Mucosa of gallbladder (tissue), 1 donor: ENCODE data around the gene SPTBN1. TPM values are rescaled to one million over a fixed set of nuclear protein-coding genes. Genes with fewer than 3 reads are reported as not detected.

ENCODE experiments used
- DNase-seq: peaks from one replicate; pipeline ENCODE4 v3.0.0-alpha.2; 2020; ENCODE audit warnings: low spot score
- total RNA-seq: library from RNA; stranded (reverse); gene quantifications from one replicate; pipeline ENCODE4 v1.2.1, GENCODE V29; 2021
- donor health status: DM: no; HTN: no; CAD: no.

Gene SPTBN1
- total RNA-seq, 1 donor from 2014 or later = 433 TPM

DNA sequence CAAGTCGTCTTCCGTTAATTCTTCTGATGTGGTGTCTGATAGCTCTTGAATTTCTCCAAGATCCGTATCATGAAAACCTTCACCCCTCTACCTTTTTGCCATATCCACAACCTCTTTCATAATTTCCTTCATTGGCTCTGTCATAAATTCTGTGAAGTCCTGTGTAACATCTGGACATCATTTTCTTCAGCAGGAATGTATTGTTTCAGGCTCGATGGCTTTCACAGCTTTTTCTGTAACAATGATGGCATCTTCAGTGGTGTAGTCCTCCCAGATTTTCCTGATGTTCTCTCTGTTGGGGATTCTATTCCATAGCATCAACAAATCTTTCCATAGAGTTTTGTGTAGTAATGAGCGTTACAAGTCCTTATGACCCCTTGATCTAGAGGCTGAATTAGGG, 153.1 kb downstream of the SPTBN1 start:
- no peak for DNase-seq

DNA sequence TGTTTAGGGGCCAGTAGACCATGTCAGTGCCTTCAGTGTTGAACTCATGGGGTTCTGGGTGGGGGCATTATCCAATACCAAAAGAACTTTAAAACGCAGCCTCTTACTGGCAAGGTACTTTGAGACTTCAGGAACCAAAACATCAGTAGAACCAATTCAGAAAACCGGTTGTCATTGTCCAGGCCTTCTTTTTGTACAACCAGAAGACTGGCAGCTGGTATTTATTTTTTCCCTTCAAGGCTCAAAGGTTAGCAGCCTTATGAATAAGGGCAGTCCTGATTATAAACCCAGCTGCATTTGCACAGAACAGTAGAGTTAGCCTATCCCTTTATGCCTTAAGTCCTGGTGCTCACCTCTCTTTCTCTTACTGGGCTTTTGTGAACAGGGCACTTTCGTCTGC, 153.5 kb downstream of the SPTBN1 start:
- DNase-seq = no peak

DNA sequence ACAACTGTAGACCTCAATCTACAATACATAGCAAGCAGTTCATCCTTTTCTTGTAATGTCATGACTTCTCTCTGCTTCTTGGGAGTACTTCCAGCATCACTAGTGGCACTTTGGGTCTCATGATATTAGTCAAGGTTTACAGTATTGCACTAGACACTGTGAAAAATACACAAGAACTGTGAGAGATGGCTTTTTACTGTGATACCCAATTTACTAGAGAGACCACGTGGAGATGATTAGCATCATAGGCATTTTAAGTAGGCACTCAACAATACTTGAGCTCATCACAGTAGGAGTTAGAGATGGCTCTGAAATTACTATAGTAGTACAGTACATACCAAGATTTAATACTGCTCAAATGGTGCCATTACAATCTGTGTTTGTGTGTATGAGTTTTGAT, 154.6 kb downstream of the SPTBN1 start:
- DNase-seq = no peak

DNA sequence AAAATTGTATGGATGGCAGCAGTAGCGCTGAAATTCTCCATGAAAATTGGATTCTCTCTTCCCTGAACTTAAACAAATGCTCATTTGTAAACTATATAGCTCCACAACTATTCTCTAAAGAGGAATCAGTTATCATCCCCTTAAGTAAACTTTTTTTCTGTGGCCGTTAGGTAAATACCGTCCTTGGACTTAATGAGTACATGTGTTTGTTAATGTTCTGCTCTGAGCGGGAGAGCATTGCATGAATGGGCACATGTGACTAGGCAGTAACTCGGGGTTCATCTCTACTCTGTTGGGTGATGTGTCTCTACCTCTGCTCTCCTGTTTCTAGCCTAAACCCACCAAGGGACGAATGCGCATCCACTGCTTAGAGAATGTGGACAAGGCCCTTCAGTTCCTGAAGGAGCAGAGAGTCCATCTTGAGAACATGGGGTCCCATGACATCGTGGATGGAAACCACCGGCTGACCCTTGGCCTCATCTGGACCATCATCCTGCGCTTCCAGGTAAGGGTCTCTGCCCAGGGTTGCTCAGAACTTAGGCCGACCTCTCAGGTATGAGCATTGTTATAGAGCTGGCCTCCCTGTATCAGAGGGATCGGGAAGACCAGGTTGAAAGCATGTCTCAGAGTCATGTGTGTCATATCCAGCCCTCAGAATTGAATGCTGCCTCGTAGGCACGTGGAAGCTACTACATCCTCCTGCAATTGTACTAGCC, 155.9 kb downstream of the SPTBN1 start:
- DNase-seq = no peak

DNA sequence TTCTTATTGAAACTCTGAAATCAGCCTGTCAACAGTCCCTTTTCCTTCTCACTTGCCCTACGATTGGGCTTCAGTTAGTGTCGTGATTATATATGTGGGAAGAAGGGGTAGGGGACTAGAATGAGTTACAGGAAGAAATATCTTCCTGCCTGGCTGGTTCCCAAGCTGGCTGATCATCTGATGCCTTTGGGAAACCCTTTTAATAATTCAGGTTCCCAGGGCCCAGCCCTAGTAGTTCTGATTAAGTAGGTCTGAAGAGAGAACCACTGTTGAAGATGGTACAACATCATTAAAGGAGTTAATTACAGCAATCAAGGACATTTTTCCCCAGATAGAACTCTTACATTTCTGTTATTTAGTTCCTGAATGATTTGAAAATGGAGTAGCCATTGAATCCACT, 157.3 kb downstream of the SPTBN1 start:
- no peak for DNase-seq

DNA sequence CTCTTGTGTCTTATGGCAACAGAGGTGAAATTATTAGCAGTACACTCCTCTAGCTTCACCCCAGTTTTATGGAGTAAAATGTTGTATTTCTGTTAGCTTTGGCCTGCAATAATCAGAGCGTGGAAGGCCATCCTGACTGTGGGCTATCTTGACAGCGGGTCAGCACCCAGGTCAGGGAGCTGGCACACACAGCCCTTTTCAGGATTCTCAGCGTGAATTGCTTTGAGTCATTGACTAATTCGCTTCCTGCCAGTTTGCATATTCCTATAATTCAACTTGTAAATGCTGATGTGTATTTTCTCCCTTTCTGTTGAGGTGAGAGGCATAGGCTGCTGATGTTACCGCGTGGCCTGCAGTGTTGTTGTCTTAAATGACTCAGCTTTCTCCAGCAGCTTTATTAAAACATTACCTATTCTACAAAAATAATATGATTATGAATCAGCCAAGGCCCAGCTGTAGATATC, 157.7 kb downstream of the SPTBN1 start:
- no peak for DNase-seq

DNA sequence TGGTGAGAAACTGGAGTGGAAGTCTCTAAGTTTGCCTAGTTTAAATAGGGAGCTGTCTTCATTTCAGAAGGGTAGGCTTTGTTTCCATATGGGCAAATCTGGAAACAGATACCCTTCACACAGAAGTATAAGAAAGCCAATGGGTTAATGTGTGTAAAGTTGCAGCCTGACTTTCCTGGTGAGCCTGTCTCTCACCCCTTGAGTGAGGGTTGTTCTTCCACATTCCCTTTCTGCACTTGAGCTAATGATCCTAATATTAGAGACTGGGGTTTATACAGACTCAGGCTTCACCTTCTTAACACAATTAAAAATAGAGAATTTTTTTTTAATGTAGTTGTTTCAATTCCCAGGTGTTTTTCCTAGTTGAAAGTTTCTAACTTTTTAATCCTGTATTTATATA, 158.7 kb downstream of the SPTBN1 start:
- no peak for DNase-seq

DNA sequence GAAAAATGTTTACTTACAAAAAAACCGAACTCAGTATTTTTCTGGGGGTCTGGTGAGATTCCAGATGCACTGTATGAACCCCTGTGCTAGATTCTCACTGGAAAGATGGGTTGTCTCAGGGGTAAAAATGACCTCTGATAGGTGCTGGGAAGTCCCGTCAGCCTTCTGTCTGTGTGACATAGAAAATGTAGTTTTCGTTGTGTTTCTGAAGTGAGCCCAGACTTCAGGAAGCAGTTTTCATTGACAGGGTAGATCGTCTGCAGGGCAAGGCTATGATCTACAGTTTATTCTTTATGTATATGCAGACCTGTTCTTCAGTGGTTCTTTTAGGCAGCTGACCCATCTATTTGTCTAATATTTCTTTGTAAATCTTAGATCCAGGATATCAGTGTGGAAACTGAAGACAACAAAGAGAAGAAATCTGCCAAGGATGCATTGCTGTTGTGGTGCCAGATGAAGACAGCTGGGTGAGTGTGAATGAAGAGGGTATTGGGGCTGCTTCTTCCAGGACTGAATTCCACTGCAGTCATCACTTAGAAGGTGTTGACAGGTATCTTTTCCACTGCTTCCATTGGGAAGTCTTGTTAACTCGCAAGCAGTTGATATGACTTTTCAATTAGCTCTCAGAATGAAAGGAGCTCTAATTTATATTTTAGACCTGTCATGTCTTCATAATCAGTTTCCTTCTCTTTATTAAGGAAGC, 159.9 kb downstream of the SPTBN1 start:
- no peak for DNase-seq

DNA sequence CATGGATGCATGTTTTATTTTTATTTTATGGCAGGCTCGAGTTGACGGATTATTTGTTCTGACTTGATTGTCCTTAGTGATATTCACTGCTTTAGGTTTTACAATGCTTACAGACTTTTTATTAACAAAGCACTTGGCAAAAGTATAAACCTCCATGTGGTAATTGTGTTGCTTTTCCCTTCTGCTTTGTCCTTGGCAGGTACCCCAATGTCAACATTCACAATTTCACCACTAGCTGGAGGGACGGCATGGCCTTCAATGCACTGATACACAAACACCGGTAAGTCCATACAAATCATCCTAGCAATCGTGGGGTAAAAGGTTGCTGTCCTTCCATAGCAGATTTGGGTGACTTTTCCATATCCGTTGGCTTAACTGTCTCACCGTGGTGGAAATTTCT, 161.3 kb downstream of the SPTBN1 start:
- no peak for DNase-seq

DNA sequence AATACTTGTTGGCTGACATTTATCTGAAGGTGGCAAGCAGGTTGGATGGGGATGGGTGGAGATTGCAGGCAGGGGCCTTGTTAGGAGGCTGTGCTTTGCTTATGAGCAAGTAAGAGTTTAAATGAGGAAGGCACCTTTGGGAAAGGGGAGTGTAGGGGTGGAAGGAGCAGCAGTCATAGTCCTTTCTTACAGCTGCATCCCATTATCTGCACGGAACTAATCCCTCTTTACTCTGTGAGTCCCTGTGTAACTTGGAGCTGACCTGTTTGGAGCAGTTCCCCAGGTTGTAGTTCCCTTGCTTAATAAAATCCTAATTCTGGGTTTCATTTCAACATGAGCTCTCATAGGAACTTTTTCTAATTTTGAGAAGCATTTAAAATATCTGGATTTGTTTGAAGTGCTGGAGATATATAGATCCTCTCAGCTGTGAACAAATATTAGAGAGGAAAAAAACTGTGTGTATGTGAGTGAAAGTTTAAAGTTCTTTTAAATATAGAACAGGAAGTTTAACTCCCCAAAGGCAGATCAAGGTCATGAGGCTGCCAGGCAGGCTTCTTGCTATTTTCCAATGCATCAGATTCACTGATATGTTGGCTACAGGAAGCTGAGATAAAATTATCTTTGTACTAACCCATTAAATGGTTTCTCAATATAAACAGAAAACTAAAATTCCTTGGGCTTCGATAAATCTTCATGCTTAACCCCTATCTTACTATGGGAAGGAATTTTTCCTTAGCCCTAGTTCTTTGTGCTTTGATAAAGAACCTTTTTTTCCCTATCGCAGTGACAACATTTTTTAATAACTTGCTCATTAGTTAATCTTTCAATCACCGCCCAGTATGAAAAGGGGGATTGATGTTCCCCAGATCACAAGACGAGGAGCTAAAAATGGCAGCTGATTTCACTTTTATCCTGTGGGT, 162.8 kb downstream of the SPTBN1 start:
- DNase-seq = peak; percentile 65

DNA sequence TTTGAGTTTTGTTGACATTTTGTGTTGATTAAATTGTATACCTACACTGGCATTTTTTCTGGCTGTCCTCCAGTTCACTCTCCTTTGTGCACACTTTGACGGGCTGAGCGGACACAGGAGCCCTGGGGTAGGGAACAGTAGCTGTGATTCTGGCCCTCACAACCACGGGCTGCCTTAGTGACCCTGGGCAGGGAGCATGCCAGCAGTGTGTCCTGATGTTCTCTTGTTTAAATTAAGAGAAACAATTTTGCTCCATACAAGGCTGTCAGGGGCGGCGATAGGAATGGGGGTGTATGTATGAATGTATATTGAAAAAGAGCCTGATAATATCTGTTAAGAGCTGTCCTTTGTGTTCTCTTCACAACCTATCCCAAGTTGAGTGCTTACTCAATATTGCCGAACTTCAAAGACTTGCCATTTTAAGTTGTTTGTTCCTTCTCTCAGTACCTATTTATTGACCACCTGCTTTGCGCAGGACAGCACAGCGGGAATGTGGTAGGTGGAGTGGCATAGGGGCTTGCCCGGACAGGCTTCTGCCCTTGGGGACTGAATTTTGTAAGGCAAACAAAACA, 163.6 kb downstream of the SPTBN1 start:
- no peak for DNase-seq

DNA sequence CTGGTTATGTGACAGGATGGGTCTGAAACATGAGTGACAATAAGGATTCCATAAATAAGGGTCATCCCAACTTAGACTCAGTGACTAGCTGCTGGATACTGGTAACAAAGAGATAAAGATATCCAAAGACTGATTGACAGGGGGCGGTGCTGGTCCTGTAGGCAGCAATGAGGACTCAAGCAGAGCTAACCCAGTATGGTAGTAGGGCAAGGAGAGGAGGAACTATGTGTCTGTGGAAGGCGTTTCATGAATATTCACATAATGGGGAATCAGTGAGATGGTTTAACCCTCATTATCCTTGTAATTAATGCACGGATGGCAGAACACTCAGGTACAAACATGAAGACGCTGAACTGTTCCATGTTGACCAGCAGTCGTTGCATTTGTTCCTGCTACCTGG, 164.8 kb downstream of the SPTBN1 start:
- no peak for DNase-seq

DNA sequence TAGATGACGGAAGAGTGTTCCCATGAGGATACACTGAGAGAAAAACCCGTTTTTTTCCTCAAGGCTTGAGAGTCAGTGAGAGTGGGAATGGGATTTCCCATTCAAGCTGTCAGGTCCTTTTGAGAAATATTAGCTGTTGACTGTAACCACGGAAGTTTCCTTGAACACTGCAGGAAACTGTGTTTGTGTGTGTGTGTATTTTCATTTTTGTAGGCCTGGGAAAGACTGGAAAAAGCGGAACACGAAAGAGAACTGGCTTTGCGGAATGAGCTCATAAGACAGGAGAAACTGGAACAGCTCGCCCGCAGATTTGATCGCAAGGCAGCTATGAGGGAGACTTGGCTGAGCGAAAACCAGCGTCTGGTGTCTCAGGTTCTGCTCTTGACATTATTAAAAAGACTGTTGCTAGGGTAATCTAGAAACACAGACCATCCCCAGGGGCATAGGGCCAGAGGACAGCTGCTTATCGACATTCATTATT, 168.5 kb downstream of the SPTBN1 start:
- no peak for DNase-seq

DNA sequence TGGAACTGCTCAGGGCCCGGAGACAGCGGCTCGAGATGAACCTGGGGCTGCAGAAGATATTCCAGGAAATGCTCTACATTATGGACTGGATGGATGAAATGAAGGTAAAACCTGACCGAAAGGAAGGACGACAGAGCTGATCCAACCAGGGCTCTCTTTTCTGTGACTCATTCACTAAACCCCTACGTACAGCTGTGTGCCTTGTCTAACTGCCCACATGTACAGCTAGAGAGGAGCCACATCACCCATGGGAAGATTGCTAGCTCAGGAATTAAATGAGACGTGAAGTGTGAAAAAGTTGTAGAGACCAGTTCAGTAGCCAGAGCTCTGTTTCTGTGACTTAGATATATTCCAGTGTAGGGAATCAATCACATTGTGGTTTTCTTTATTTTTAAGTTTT, 170.0 kb downstream of the SPTBN1 start:
- DNase-seq = no peak

DNA sequence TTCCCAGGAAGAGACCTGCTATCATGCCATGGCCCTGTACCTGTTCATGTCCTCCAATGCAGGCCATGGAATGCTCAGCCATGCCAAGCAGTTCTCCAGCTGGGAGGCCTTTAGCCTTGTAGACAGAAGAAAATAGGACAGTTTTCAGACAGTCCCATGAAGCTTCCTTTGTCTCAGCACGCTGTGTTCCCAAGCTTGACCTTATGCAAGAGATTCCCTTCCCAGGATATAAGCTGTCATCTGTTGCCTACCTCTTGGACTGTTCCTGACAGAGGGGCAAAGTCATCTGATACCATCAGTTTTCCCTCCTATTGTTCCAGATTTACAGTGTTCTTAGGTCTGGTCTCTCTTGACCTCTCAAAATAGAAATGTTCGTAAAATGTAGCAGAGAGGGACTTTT, 170.8 kb downstream of the SPTBN1 start:
- DNase-seq = no peak

DNA sequence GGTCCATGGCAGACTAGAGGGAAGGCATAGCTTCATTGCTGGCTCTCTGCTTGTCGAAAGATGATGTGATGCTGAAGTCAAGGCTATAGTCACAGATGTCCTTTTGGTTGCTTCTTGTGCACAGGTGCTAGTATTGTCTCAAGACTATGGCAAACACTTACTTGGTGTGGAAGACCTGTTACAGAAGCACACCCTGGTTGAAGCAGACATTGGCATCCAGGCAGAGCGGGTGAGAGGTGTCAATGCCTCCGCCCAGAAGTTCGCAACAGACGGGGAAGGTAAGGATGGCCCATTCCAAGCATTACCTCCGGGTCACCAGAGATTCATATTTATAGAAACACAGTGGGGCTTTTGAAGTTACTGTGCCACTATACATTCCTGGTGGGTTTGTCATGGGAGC, 171.8 kb downstream of the SPTBN1 start:
- DNase-seq = no peak

DNA sequence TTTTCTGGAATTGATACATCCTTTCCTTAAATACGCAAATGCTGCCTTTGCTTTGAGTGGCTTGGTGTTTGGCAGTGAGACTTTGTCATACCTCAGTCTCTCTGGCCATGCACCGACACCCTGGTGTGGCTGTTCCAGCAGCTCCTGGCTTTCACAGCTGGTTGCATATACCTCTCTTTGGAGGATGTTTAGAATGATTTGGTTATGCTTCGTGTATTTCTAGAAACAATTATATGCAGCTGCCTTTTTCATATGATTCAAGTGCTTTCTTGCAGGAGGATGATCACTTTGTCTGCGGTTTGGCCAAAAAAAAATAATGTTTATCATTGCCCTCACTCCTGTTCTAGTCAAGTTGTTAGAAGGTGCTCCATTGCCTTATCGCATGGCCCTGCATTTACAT, 172.3 kb downstream of the SPTBN1 start:
- no peak for DNase-seq

DNA sequence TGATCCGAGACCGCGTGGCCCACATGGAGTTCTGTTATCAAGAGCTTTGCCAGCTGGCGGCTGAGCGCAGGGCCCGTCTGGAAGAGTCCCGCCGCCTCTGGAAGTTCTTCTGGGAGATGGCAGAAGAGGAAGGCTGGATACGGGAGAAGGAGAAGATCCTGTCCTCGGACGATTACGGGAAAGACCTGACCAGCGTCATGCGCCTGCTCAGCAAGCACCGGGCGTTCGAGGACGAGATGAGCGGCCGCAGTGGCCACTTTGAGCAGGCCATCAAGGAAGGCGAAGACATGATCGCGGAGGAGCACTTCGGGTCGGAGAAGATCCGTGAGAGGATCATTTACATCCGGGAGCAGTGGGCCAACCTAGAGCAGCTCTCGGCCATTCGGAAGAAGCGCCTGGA, 172.8 kb downstream of the SPTBN1 start:
- no peak for DNase-seq

DNA sequence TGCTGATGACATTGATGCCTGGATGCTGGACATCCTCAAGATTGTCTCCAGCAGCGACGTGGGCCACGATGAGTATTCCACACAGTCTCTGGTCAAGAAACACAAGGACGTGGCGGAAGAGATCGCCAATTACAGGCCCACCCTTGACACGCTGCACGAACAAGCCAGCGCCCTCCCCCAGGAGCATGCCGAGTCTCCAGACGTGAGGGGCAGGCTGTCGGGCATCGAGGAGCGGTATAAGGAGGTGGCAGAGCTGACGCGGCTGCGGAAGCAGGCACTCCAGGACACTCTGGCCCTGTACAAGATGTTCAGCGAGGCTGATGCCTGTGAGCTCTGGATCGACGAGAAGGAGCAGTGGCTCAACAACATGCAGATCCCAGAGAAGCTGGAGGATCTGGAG, 173.3 kb downstream of the SPTBN1 start:
- DNase-seq = no peak

DNA sequence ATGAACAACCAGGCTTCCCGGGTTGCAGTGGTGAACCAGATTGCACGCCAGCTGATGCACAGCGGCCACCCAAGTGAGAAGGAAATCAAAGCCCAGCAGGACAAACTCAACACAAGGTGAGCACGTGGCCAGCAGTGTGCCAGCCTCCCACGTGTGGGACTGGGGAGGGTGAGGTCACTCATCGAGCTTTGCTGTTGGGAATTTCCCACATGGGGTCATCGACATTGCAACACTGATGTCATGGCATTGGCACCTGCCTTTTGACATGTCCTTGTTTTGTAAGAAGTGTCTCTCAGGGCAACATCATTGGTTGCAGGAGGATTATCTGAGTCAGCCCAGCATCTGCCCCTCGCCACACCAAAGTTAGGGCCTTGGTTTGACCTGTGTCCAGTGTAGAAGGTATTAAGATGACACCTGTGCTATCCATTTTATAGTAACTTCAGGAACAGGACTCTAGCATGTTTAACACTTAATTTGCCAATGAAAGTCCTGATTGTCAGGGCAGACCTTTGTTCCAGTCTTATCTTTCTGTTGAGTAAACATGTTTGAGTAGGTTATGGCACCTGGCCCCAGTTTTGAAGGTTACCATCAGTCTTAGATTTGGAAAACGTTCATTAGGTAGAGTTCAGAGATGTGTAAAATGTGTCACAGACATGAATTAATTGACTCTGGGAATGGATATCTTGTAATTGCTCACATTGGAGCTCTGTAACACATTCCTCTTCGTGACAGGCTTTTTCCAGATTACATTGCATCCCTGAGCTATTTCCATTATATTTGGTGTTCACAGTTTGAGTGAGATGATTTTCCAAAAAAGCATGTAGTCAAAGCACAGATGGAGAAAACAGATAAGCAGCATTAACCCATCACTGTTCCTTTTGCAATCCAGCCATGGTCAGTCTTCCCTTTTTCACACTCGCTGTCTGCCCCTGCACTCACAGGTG, 174.1 kb downstream of the SPTBN1 start:
- peak; percentile 70 for DNase-seq
